Right lobe of liver (tissue), 4 donors: Measurements from ENCODE around the gene SINHCAF.

Source experiments
- POLR2A ChIP-seq: fragments of 450-650 bp; IDR thresholded peaks from one replicate; pipeline ENCODE4 v1.6.1; 2017; ENCODE audit warnings: antibody characterized with exemption, mild to moderate bottlenecking
- TF ChIP-seq, protein P1 (sequence below), 4 donors: fragments of 200-600 bp in 3 of 4; fragments of 450-650 bp in 1 of 4; IDR thresholded peaks; one replicate each; pipeline versions ENCODE4 v1.5.1 to v1.8.0; 2016 to 2022; ENCODE audit warnings: antibody characterized with exemption in 4 of 4, mild to moderate bottlenecking in 2 of 4
- donor health status: DM: no; HTN: no; CAD: no.
- donor health status: DM: no; HTN: no; CAD: no.
- donor health status: DM: no; HTN: yes; CAD: no.

DNA sequence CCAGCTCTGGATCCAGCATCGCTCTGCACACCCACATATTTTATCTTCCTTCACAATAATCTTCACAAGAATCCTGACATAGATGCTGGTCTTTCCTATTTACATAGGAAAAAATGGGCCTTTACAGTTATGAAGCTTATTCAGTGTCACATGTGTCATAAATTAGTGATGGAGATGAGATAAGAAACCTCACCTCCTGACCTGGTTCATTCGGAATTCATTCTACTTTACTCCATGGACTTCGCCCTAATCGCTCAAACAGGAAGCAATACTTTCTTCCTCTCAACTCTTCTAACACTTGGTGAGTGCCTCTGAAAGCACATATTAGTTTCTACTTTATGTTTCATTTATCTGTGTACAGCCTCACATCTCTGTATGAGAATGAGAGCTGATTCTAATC is 12.0 kb upstream of the SINHCAF start:
- TF ChIP-seq, protein P1, sequence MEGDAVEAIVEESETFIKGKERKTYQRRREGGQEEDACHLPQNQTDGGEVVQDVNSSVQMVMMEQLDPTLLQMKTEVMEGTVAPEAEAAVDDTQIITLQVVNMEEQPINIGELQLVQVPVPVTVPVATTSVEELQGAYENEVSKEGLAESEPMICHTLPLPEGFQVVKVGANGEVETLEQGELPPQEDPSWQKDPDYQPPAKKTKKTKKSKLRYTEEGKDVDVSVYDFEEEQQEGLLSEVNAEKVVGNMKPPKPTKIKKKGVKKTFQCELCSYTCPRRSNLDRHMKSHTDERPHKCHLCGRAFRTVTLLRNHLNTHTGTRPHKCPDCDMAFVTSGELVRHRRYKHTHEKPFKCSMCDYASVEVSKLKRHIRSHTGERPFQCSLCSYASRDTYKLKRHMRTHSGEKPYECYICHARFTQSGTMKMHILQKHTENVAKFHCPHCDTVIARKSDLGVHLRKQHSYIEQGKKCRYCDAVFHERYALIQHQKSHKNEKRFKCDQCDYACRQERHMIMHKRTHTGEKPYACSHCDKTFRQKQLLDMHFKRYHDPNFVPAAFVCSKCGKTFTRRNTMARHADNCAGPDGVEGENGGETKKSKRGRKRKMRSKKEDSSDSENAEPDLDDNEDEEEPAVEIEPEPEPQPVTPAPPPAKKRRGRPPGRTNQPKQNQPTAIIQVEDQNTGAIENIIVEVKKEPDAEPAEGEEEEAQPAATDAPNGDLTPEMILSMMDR (IDR thresholded peaks at IDR 0.05): no peak
- no peak for TF ChIP-seq POLR2A
